C1 segment of cervical spinal cord (tissue), 14 donors: Measurements from ENCODE around the gene SH3RF3.

Experiments used
- DNase-seq, 14 donors: peaks; one replicate each; lab custom pipeline; 2025; lab: John Stamatoyannopoulos, UW

The SH3RF3 gene

GRCh38 chr2:109487871-109488655, 359.1 kb downstream of the SH3RF3 start:
- no peak for DNase-seq

GRCh38 chr2:109489296-109489695, 360.3 kb downstream of the SH3RF3 start:
- no peak for DNase-seq

- no peak for DNase-seq
These were observed 364.4 kb downstream of the SH3RF3 start for GRCh38 chr2:109493176-109493935.

- no peak for DNase-seq
These were observed 365.3 kb downstream of the SH3RF3 start for GRCh38 chr2:109494351-109494750.

- no peak for DNase-seq
These were observed 368.5 kb downstream of the SH3RF3 start for GRCh38 chr2:109497463-109497862.

GRCh38 chr2:109497911-109498870, 369.2 kb downstream of the SH3RF3 start:
- peak in 2 of 14 donors; percentile 3 to 88 for DNase-seq

- no peak for DNase-seq
These were observed 369.9 kb downstream of the SH3RF3 start for GRCh38 chr2:109498906-109499305.

GRCh38 chr2:109499566-109499965, 370.6 kb downstream of the SH3RF3 start:
- DNase-seq: no peak

- no peak for DNase-seq
These were observed 371.9 kb downstream of the SH3RF3 start for GRCh38 chr2:109500910-109501309.

- DNase-seq: no peak
These were observed 372.5 kb downstream of the SH3RF3 start for GRCh38 chr2:109501461-109501860.

GRCh38 chr2:109503191-109503590, 374.2 kb downstream of the SH3RF3 start:
- DNase-seq: no peak

- DNase-seq: peak in 2 of 14 donors; percentile 10 to 20
These were observed 378.2 kb downstream of the SH3RF3 start for GRCh38 chr2:109507217-109507616.

GRCh38 chr2:109507828-109508227, 378.8 kb downstream of the SH3RF3 start:
- DNase-seq: no peak

GRCh38 chr2:109508556-109508955, 379.6 kb downstream of the SH3RF3 start:
- DNase-seq: no peak

GRCh38 chr2:109510136-109511028, 381.4 kb downstream of the SH3RF3 start:
- peak in 13 of 14 donors; percentile 3 to 55 (median 38) for DNase-seq

GRCh38 chr2:109511168-109511567, 382.2 kb downstream of the SH3RF3 start:
- no peak for DNase-seq

- no peak for DNase-seq
These were observed 383.1 kb downstream of the SH3RF3 start for GRCh38 chr2:109512076-109512475.

GRCh38 chr2:109513230-109513629, 384.2 kb downstream of the SH3RF3 start:
- no peak for DNase-seq

- DNase-seq: no peak
These were observed 385.0 kb downstream of the SH3RF3 start for GRCh38 chr2:109513749-109514588.

- no peak for DNase-seq
These were observed 385.9 kb downstream of the SH3RF3 start for GRCh38 chr2:109514857-109515256.
